B cell (primary cell): ENCODE results near the gene ANTXRL. TPM values are rescaled to one million over a fixed set of nuclear protein-coding genes. Genes with fewer than 3 reads are reported as not detected.

ENCODE experiments used
- ATAC-seq: fragments of 200-7000 bp; cut with Tn5 transposase; one replicate; pipeline ENCODE4 v1.10.0; 2021; ENCODE audit warnings: low read depth, mild to moderate bottlenecking, moderate number of reproducible peaks, moderate library complexity
- CTCF ChIA-PET: fragments of 350-600 bp; sonication (Branson Sonifier 250); formaldehyde crosslinking; loops from one replicate; lab custom pipeline; 2021; ENCODE audit warnings: antibody characterized with exemption, inconsistent platforms; lab: Charles Lee
- POLR2A ChIA-PET: fragments of 350-600 bp; sonication (Branson Sonifier 250); formaldehyde crosslinking; loops from one replicate; lab custom pipeline; 2021; ENCODE audit warnings: antibody characterized with exemption; lab: Charles Lee
- DNase-seq: peaks from one replicate; pipeline ENCODE4 v3.0.0; 2013
- H2AFZ ChIP-seq: 2 replicates; pipeline ENCODE4 v1.6.1; 2012; ENCODE audit warnings: mild to moderate bottlenecking, low read depth, low read length; ENCODE audit not compliant: insufficient read depth, poor library complexity, severe bottlenecking
- H3K27ac ChIP-seq, 2 donors: 1 replicate in 1 of 2; 2 replicates in 1 of 2; pipeline ENCODE4 v1.5.1; 2012 to 2013; ENCODE audit warnings: low read length in 2 of 2, mild to moderate bottlenecking in 2 of 2, moderate library complexity in 1 of 2
- H3K27me3 ChIP-seq, 4 experiments: fragments of 200-600 bp in 1 of 4; sonication (generic) in 1 of 4; replicated peaks in 1 of 4; 1 replicate in 2 of 4; 2 replicates in 2 of 4; pipeline versions ENCODE4 v1.6.1 to v1.7.0; 2013 to 2016; ENCODE audit warnings: low read length in 3 of 4, mild to moderate bottlenecking in 2 of 4, mixed read lengths in 1 of 4, moderate library complexity in 1 of 4; ENCODE audit not compliant: insufficient read depth in 4 of 4, control insufficient read depth in 3 of 4; ENCODE audit errors: control extremely low read depth in 1 of 4
- H3K36me3 ChIP-seq, 2 experiments: replicated peaks in 1 of 2; 1 replicate in 1 of 2; 2 replicates in 1 of 2; pipeline versions ENCODE4 v1.6.1 to v1.7.1; 2013; ENCODE audit warnings: low read length in 1 of 2; ENCODE audit not compliant: insufficient read depth in 2 of 2, control insufficient read depth in 1 of 2; ENCODE audit errors: control extremely low read depth in 1 of 2, extremely low read depth in 1 of 2
- H3K4me1 ChIP-seq, 2 donors: fragments of 200-600 bp in 1 of 2; sonication (generic) in 1 of 2; 1 replicate in 1 of 2; 2 replicates in 1 of 2; pipeline versions ENCODE4 v1.5.1 to v1.6.1; 2013 to 2017; ENCODE audit warnings: low read length in 2 of 2; ENCODE audit not compliant: control insufficient read depth in 2 of 2, insufficient read depth in 2 of 2
- H3K4me2 ChIP-seq: replicated peaks from 2 replicates; pipeline ENCODE3; 2012; ENCODE audit warnings: mild to moderate bottlenecking, low read depth, low read length; ENCODE audit not compliant: poor library complexity, severe bottlenecking
- H3K4me3 ChIP-seq, 5 experiments: fragments of 200-600 bp in 1 of 5; sonication (generic) in 1 of 5; 1 replicate in 3 of 5; 2 replicates in 2 of 5; pipeline versions ENCODE4 v1.5.1 to v1.7.0; 2011 to 2016; ENCODE audit warnings: low read length in 4 of 5, mild to moderate bottlenecking in 4 of 5, low read depth in 2 of 5, control low read depth in 1 of 5, moderate library complexity in 1 of 5; ENCODE audit not compliant: insufficient read depth in 1 of 5; ENCODE audit errors: control extremely low read depth in 1 of 5, extremely low read depth in 1 of 5
- H3K79me2 ChIP-seq: fragments of 200-600 bp; sonication (generic); one replicate; pipeline ENCODE4 v1.6.0; 2016; ENCODE audit warnings: low read length; ENCODE audit not compliant: control insufficient read depth, insufficient read depth
- H3K9ac ChIP-seq: fragments of 200-600 bp; sonication (generic); 2 replicates; pipeline ENCODE4 v1.6.1; 2017; ENCODE audit warnings: mild to moderate bottlenecking, low read length, moderate library complexity
- H3K9me3 ChIP-seq, 3 donors: one replicate each; pipeline versions ENCODE4 v1.6.1 to v1.7.1; 2013; ENCODE audit warnings: low read length in 2 of 3; ENCODE audit not compliant: control insufficient read depth in 2 of 3, insufficient read depth in 1 of 3; ENCODE audit errors: control extremely low read depth in 1 of 3
- H4K20me1 ChIP-seq: 2 replicates; pipeline ENCODE4 v1.6.0; 2012; ENCODE audit warnings: mild to moderate bottlenecking, low read length; ENCODE audit not compliant: insufficient read depth, control insufficient read depth, poor library complexity, severe bottlenecking
- H3K27ac Mint-ChIP-seq: one replicate; pipeline ENCODE4 v1.8.0; 2021; ENCODE audit warnings: mixed read lengths
- H3K27me3 Mint-ChIP-seq: one replicate; pipeline ENCODE4 v1.8.0; 2021; ENCODE audit warnings: mixed read lengths
- H3K4me1 Mint-ChIP-seq: one replicate; pipeline ENCODE4 v1.8.0; 2021; ENCODE audit warnings: mixed read lengths
- H3K4me3 Mint-ChIP-seq: one replicate; pipeline ENCODE4 v1.8.0; 2021; ENCODE audit warnings: mixed read lengths
- H3K9me3 Mint-ChIP-seq: one replicate; pipeline ENCODE4 v1.8.0; 2022; ENCODE audit warnings: mixed read lengths; ENCODE audit not compliant: insufficient read depth
- CTCF ChIP-seq: fragments of 200-600 bp; IDR thresholded peaks from one replicate; pipeline ENCODE4 v1.8.0; 2022; ENCODE audit warnings: antibody characterized with exemption, mild to moderate bottlenecking
- EZH2 ChIP-seq: IDR thresholded peaks from 2 replicates; pipeline ENCODE4 v1.6.1; 2012; ENCODE audit warnings: borderline replicate concordance, low read depth, mild to moderate bottlenecking, moderate library complexity, low read length; ENCODE audit not compliant: insufficient read depth, poor library complexity, severe bottlenecking
- WGBS: methylation state at CpG from one replicate; pipeline ENCODE4 v1.1.5; 2013; ENCODE audit warnings: missing lambda C conversion rate; ENCODE audit not compliant: insufficient coverage; 5-methylcytosine and 5-hydroxymethylcytosine counted together
- intact Hi-C: fragments of 100-400 bp; cut with micrococcal nuclease; formaldehyde crosslinking; loops from one replicate; pipeline ENCODE4 v1.10.0; 2022
- polyA plus RNA-seq: library from polyadenylated mRNA; depleted of rRNA; stranded (reverse); fragments of >200 nt; gene quantifications from 2 replicates; pipeline ENCODE4 v1.2.3, GENCODE V29; 2012
- total RNA-seq, 2 donors: library from RNA; stranded (reverse); fragments of 120-200 nt in 1 of 2; gene quantifications; 1 replicate in 1 of 2; 2 replicates in 1 of 2; pipeline versions ENCODE4 v1.2.3 to v1.2.4, GENCODE V29; 2013 to 2022

ANTXRL gene
- total and polyA plus RNA-seq, 2 donors (not counting 1 experiment from before 2014, with no cell fraction given): not detected

- CTCF ChIA-PET: no interaction called here
- WGBS: 89% methylated on average over 1 of the region's 2 CpGs
- Mint-ChIP-seq H3K27ac (no peak overlapping the region), H3K4me3 (no peak overlapping the region), H3K9me3 (peaks cover 12% of the 10 kb centered on the region), H3K4me1 (no peaks in the 10 kb centered on the region), H3K27me3 (peaks cover 10% of the 10 kb centered on the region)
- no peak for ATAC-seq
- TF ChIP-seq CTCF (no peak), EZH2 (no peak)
- POLR2A ChIA-PET: no interaction called here
- DNase-seq: no peak
- Histone ChIP-seq H2AFZ (no peak overlapping the region), H3K4me2 (no peak overlapping the region), H3K27ac (no peak overlapping the region), H3K27me3 (no peaks in the 10 kb centered on the region), H3K36me3 (peaks cover 0 to 6% of the 10 kb centered on the region in 2 experiments), H4K20me1 (peaks cover 21% of the 10 kb centered on the region), H3K9ac (no peak overlapping the region), H3K4me3 (no peak overlapping the region), H3K9me3 (peaks cover 7 to 12% (median 11%) of the 10 kb centered on the region in 3 donors), H3K4me1 (no peaks in the 10 kb centered on the region), H3K79me2 (peaks cover 20% of the 10 kb centered on the region)
- intact Hi-C loops: no loop called here
These were observed 45.9 kb upstream of the ANTXRL start for GRCh38 chr10:46240684-46241565.

- intact Hi-C loops: no loop called here
- Histone ChIP-seq H3K4me2 (no peak overlapping the region), H3K4me3 (no peak overlapping the region), H3K36me3 (peaks cover 0 to 2% of the 10 kb centered on the region in 2 experiments), H3K4me1 (no peaks in the 10 kb centered on the region), H3K9ac (no peak overlapping the region), H2AFZ (no peak overlapping the region), H3K27me3 (no peaks in the 10 kb centered on the region), H3K79me2 (peaks cover 10% of the 10 kb centered on the region), H3K9me3 (peaks cover 7 to 11% (median 11%) of the 10 kb centered on the region in 3 donors), H3K27ac (no peak overlapping the region), H4K20me1 (peaks cover 10% of the 10 kb centered on the region)
- ATAC-seq (no peak), DNase-seq (no peak)
- no peak for TF ChIP-seq CTCF
- TF ChIP-seq EZH2: no peak
- no peaks in the 10 kb centered on the region for H3K4me1 Mint-ChIP-seq
- POLR2A ChIA-PET: no interaction called here
- no peaks in the 10 kb centered on the region for H3K27me3 Mint-ChIP-seq
- H3K27ac Mint-ChIP-seq: no peak overlapping the region
- 98% methylated on average over 3 of the region's 9 CpGs for WGBS
- CTCF ChIA-PET: no interaction called here
- H3K9me3 Mint-ChIP-seq: peaks cover 12% of the 10 kb centered on the region
- no peak overlapping the region for H3K4me3 Mint-ChIP-seq
These were observed 41.4 kb upstream of the ANTXRL start for GRCh38 chr10:46245381-46245900.
